Suprapubic skin (tissue), 4 donors: Measurements from ENCODE around the gene POLL. TPM values are rescaled to one million over a fixed set of nuclear protein-coding genes. Genes with fewer than 3 reads are reported as not detected.
"Not testable (repeated sequence)": the region's sequence is repeated elsewhere in the genome, so short reads cannot be mapped to it uniquely, and the experiment has no call there.

Experiments
- DNase-seq, 2 donors: peaks; one replicate each; pipeline ENCODE4 v3.0.0-alpha.2; 2019; ENCODE audit warnings: low spot score in 2 of 2
- H3K27ac ChIP-seq: fragments of 200-600 bp; sonication (generic); one replicate; pipeline ENCODE4 v1.5.1; 2019
- H3K27me3 ChIP-seq: fragments of 200-600 bp; sonication (generic); one replicate; pipeline ENCODE4 v1.5.1; 2019
- H3K36me3 ChIP-seq: fragments of 200-600 bp; sonication (generic); one replicate; pipeline ENCODE4 v1.5.1; 2019
- H3K4me1 ChIP-seq: fragments of 200-600 bp; sonication (generic); one replicate; pipeline ENCODE4 v1.5.1; 2019
- H3K4me3 ChIP-seq: fragments of 200-600 bp; sonication (generic); one replicate; pipeline ENCODE4 v1.5.1; 2019; ENCODE audit warnings: mild to moderate bottlenecking
- H3K9me3 ChIP-seq: fragments of 200-600 bp; sonication (generic); one replicate; pipeline ENCODE4 v1.5.1; 2019
- EP300 ChIP-seq: sonication (generic); formaldehyde crosslinking; IDR thresholded peaks from one replicate; pipeline ENCODE4 v1.6.1; 2017; ENCODE audit warnings: antibody characterized with exemption
- POLR2A ChIP-seq, 2 donors: fragments of 450-650 bp; IDR thresholded peaks; one replicate each; pipeline ENCODE4 v1.6.1; 2017; ENCODE audit warnings: antibody characterized with exemption in 2 of 2, mild to moderate bottlenecking in 2 of 2, moderate library complexity in 2 of 2
- POLR2AphosphoS5 ChIP-seq, 3 donors: sonication (generic); formaldehyde crosslinking; IDR thresholded peaks; one replicate each; pipeline ENCODE4 v1.6.1; 2017; ENCODE audit warnings: antibody characterized with exemption in 3 of 3
- WGBS: methylation state at CpG from one replicate; pipeline ENCODE4 v1.1.5; 2018; 5-methylcytosine and 5-hydroxymethylcytosine counted together
- total RNA-seq, 4 donors: library from RNA; depleted of rRNA; stranded (reverse); fragments of >200 nt; gene quantifications; one replicate each; pipeline ENCODE4 v1.1.0, GENCODE V29; 2016
- TF ChIP-seq, protein P1 (sequence below), 2 donors: fragments of 200-600 bp in 1 of 2; fragments of 450-650 bp in 1 of 2; sonication (generic) in 1 of 2; IDR thresholded peaks; one replicate each; pipeline ENCODE4 v1.5.1; 2016 to 2019; ENCODE audit warnings: antibody characterized with exemption in 2 of 2, mild to moderate bottlenecking in 1 of 2, moderate library complexity in 1 of 2

POLL gene
- total RNA-seq, 4 donors from 2014 or later = 13.5 to 32.3 (median 20.6) TPM

- H3K9me3 ChIP-seq = no peaks in the 10 kb centered on the region
- 76% methylated on average over 13 of the region's 13 CpGs for WGBS
- H3K4me1 ChIP-seq = no peaks in the 10 kb centered on the region
- DNase-seq = no peak
- H3K36me3 ChIP-seq = no peaks in the 10 kb centered on the region
- no peaks in the 10 kb centered on the region for H3K27me3 ChIP-seq
- TF ChIP-seq POLR2AphosphoS5 (IDR thresholded peaks at IDR 0.05) (no peak), EP300 (no peak), POLR2A (IDR thresholded peaks at IDR 0.05) (no peak)
- TF ChIP-seq, protein P1, sequence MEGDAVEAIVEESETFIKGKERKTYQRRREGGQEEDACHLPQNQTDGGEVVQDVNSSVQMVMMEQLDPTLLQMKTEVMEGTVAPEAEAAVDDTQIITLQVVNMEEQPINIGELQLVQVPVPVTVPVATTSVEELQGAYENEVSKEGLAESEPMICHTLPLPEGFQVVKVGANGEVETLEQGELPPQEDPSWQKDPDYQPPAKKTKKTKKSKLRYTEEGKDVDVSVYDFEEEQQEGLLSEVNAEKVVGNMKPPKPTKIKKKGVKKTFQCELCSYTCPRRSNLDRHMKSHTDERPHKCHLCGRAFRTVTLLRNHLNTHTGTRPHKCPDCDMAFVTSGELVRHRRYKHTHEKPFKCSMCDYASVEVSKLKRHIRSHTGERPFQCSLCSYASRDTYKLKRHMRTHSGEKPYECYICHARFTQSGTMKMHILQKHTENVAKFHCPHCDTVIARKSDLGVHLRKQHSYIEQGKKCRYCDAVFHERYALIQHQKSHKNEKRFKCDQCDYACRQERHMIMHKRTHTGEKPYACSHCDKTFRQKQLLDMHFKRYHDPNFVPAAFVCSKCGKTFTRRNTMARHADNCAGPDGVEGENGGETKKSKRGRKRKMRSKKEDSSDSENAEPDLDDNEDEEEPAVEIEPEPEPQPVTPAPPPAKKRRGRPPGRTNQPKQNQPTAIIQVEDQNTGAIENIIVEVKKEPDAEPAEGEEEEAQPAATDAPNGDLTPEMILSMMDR (IDR thresholded peaks at IDR 0.05) = no peak
- H3K27ac ChIP-seq = no peak overlapping the region
- H3K4me3 ChIP-seq = no peak overlapping the region
Measured at GRCh38 chr10:101595591-101596433, 7.8 kb upstream of the POLL start.

- H3K9me3 ChIP-seq, H3K27ac ChIP-seq, H3K27me3 ChIP-seq, H3K4me3 ChIP-seq, DNase-seq, H3K4me1 ChIP-seq, H3K36me3 ChIP-seq: not testable (repeated sequence)
- 95% methylated on average over 2 of the region's 2 CpGs for WGBS
Measured at GRCh38 chr10:101593331-101593730, 5.3 kb upstream of the POLL start.

DNA sequence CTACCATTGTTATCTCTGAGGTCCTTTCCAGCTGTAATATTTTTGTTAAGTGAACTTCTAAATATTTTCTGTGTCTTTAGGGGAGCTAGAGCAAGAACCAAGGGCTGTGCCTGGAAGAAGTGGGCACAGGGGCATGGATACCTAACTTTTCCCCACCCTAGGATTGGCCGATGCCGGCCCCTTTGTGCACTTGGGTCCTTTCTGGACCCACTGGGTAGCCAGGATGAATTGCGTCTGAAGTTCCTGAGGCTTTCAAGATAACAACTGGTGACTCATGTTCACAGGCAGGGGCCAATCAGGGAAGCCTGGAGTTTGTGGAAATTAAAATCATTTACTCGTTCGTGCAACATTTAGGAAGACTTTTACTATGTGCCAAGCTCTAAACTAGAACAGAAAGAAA lies 822 bp upstream of the POLL start:
- 59% methylated on average over 5 of the region's 5 CpGs for WGBS
- no peak for TF ChIP-seq EP300
- no peak for TF ChIP-seq POLR2AphosphoS5 (IDR thresholded peaks at IDR 0.05)
- TF ChIP-seq, protein P1 (IDR thresholded peaks at IDR 0.05) = no peak
- TF ChIP-seq POLR2A (IDR thresholded peaks at IDR 0.05) = no peak

GRCh38 chr10:101585841-101586240 lies 2.2 kb downstream of the POLL start:
- TF ChIP-seq POLR2A (IDR thresholded peaks at IDR 0.05) = no peak
- DNase-seq = no peak
- no peak overlapping the region for H3K4me3 ChIP-seq
- H3K27ac ChIP-seq = no peak overlapping the region
- 92% methylated on average over 9 of the region's 9 CpGs for WGBS
- no peaks in the 10 kb centered on the region for H3K9me3 ChIP-seq
- H3K27me3 ChIP-seq = no peaks in the 10 kb centered on the region
- H3K4me1 ChIP-seq = peaks cover 24% of the 10 kb centered on the region
- peaks cover 39% of the 10 kb centered on the region for H3K36me3 ChIP-seq

More for the DNA sequence above, 822 bp upstream of the POLL start:
- Histone ChIP-seq H3K36me3 (peaks cover 16% of the 10 kb centered on the region), H3K4me3 (peak overlapping the region; percentile 93), H3K9me3 (no peaks in the 10 kb centered on the region), H3K27me3 (no peaks in the 10 kb centered on the region), H3K4me1 (peaks cover 24% of the 10 kb centered on the region), H3K27ac (no peak overlapping the region)
- DNase-seq = no peak

- Histone ChIP-seq H3K36me3 (peaks cover 73% of the 10 kb centered on the region), H3K27ac (no peak overlapping the region), H3K27me3 (no peaks in the 10 kb centered on the region), H3K4me3 (no peak overlapping the region), H3K9me3 (no peaks in the 10 kb centered on the region), H3K4me1 (no peaks in the 10 kb centered on the region)
- TF ChIP-seq POLR2AphosphoS5 (IDR thresholded peaks at IDR 0.05) = no peak
- no peak for TF ChIP-seq EP300
- WGBS = 92% methylated on average over 8 of the region's 10 CpGs
- DNase-seq = no peak
Measured at GRCh38 chr10:101580486-101581399, 7.3 kb downstream of the POLL start.

DNA sequence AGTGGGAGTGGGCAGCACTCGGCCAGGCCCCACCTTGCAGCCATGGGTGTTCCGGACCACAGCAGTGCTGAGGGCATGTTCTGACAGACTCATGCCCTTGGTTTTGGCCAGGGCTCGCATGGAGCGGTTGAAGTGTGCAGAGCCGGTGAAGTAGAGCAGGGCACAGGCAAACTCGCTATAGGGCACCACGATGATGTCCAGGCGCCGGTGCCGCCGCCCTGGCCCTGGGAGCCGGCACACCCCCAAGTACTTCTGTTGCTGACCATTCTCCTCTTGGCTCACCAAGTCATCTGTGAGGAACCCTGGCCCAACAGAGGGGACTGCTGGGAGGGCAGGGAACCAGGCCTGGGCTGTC lies 8.6 kb downstream of the POLL start:
- 94% methylated on average over 10 of the region's 12 CpGs for WGBS
- Histone ChIP-seq H3K4me3 (no peak overlapping the region), H3K9me3 (no peaks in the 10 kb centered on the region), H3K4me1 (no peaks in the 10 kb centered on the region), H3K27ac (no peak overlapping the region), H3K27me3 (no peaks in the 10 kb centered on the region), H3K36me3 (peaks cover 64% of the 10 kb centered on the region)
- no peak for DNase-seq
- no peak for TF ChIP-seq EP300
- TF ChIP-seq, protein P1 (IDR thresholded peaks at IDR 0.05) = no peak
- TF ChIP-seq POLR2A (IDR thresholded peaks at IDR 0.05) = no peak
- TF ChIP-seq POLR2AphosphoS5 (IDR thresholded peaks at IDR 0.05) = no peak
